Uterus (tissue), 2 donors: Measurements from ENCODE around the gene LMOD3.

Experiments used
- POLR2A ChIP-seq, 2 donors: fragments of 450-650 bp; IDR thresholded peaks; one replicate each; pipeline ENCODE4 v1.6.1; 2016; ENCODE audit warnings: antibody characterized with exemption in 2 of 2, mild to moderate bottlenecking in 1 of 2, moderate library complexity in 1 of 2
- TF ChIP-seq, protein P1 (sequence below), 4 experiments: fragments of 200-600 bp in 2 of 4; fragments of 450-650 bp in 2 of 4; sonication (generic) in 2 of 4; IDR thresholded peaks; one replicate each; pipeline ENCODE4 v1.5.1; 2016 to 2019; ENCODE audit warnings: antibody characterized with exemption in 4 of 4, mild to moderate bottlenecking in 2 of 4, moderate library complexity in 1 of 4

DNA sequence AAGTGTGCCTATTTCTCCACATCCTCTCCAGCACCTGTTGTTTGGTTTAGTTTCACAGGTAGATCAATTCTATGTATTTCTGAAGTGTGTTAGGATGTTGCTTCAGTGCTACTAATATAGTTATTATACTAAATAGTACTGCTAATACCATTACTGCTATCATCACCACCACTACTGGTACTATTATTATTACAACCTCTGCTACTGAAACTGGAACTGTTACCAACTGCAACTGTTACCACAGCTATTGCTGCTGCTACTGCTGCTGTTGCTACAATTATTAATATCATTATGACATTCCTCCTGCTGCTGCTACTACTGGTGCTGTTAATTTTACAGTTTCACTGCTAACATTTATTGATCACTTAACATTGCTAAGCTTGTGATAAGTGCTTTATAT lies 8.3 kb upstream of the LMOD3 start:
- TF ChIP-seq POLR2A (IDR thresholded peaks at IDR 0.05): no peak
- TF ChIP-seq, protein P1, sequence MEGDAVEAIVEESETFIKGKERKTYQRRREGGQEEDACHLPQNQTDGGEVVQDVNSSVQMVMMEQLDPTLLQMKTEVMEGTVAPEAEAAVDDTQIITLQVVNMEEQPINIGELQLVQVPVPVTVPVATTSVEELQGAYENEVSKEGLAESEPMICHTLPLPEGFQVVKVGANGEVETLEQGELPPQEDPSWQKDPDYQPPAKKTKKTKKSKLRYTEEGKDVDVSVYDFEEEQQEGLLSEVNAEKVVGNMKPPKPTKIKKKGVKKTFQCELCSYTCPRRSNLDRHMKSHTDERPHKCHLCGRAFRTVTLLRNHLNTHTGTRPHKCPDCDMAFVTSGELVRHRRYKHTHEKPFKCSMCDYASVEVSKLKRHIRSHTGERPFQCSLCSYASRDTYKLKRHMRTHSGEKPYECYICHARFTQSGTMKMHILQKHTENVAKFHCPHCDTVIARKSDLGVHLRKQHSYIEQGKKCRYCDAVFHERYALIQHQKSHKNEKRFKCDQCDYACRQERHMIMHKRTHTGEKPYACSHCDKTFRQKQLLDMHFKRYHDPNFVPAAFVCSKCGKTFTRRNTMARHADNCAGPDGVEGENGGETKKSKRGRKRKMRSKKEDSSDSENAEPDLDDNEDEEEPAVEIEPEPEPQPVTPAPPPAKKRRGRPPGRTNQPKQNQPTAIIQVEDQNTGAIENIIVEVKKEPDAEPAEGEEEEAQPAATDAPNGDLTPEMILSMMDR (IDR thresholded peaks at IDR 0.05): no peak
